Left kidney (tissue), 2 donors: Measurements from ENCODE around the gene NDUFAF2. TPM values are rescaled to one million over a fixed set of nuclear protein-coding genes. Genes with fewer than 3 reads are reported as not detected.

ENCODE experiments used
- DNase-seq: peaks from one replicate; pipeline ENCODE4 v3.0.0-alpha.2; 2013
- polyA plus RNA-seq: library from polyadenylated mRNA; unstranded; fragments of 120-200 nt; gene quantifications from one replicate; pipeline ENCODE4 v1.2.1, GENCODE V29; 2013; ENCODE audit not compliant: insufficient read length

The NDUFAF2 gene
- polyA plus RNA-seq, 1 donor = 25.7 TPM

DNA sequence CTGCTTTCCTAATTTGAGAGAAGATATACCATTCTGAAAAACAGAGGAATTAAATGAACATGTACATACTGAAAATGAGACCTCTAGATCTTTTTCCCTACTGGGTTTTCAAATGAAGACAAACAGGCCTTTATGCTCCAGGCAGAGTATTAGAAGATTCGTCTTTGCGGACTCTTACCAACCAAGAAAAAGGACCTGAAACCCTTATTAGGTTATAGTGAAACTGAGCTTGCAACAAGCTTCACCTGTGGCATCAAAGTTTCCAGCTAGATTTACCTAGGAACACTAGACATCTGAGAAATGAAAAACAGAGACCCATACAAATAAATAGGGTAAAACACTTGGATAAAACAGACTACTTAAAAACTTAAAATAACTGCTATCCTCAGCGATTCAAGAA, 171.0 kb downstream of the NDUFAF2 start:
- no peak for DNase-seq

DNA sequence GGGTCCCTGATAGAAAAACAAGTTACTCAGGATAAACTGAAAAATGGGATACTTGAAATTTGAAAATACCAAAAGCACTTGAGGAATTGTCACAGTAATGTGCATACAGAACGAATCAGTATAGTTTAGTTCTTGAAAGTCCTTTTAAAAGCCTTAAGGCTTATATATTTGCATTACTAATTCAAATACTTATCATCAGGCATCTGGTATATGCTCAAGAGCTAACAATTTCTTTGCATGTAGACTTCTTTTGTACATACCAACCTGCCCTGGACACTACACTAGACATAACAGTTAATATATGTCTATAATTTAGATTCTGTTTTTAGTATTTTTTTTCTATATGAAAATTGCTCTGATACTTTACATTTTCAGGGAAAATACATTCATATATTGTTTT, 174.1 kb downstream of the NDUFAF2 start:
- no peak for DNase-seq

DNA sequence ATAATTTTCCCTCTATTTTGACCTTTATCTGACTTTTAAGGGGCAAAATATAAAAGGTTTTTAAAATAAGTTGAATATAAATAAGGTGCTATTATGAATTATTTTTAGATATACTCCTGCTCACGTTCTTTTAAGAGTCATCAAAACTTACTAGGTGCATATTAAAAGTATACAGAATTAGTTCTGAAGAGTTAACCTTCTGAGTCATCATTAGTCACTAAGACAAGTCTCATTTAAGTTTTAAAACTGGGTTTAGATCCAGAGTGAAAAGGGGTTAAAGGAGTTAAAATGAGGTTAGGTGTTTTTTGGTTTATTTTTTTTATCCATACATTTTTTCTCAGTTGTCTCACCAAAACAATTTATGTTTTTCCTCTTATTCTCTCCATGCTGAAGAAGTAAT, 175.5 kb downstream of the NDUFAF2 start:
- DNase-seq = no peak

DNA sequence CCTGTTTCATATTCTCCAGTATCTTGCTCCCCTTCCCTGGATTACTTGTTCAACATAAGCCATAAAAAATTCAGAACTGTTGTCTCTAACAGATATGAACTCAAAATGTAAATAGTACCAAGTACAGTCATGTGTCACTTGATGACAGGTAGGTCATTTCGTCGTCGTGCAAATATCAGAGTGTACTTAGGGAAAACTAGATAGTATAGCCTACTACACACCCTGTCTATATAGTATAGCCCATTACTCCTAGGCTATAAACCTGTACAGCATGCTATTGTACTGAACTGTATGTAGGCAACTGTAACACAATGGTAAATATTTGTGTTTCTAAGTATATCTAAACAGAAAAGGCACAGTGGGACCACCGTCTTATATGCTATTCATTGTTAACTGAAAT, 178.1 kb downstream of the NDUFAF2 start:
- no peak for DNase-seq

DNA sequence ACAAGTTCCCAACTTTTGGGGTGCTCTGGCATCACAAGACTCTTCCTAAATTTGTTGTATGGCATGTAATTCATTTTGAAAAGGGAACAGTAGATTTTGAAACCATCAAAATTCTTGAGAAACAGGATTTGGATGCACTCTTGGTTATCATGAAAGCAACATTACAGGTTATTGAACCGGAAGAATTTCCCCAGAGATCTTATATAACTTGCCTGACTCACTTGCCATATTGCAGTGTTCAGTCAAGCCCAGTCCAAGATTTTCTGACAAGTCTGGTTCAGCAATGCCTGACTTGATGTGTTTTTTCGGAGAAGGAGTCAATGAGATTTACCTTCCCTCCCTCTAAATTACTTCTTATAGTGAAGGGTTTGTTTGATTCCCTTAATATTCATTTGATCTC, 185.3 kb downstream of the NDUFAF2 start:
- DNase-seq = no peak

DNA sequence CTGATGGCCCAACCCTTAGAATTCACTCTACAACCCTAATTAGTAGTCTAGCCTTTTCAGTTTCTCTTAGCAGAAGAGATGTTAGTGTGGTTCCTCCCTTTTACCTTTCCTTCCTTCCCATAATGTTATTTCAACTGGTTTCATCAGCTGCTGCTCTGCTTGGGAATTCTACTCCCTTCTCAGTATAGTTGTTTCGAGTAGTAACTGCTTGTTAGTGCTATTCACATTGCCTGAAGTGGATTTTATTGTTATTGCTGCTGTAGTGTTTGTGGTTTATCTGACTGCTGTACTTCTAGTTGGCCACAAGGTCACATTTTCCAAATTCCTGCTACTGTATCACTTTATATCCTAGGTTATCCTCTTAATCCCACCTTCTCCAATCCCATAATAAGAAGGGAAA, 187.6 kb downstream of the NDUFAF2 start:
- no peak for DNase-seq

DNA sequence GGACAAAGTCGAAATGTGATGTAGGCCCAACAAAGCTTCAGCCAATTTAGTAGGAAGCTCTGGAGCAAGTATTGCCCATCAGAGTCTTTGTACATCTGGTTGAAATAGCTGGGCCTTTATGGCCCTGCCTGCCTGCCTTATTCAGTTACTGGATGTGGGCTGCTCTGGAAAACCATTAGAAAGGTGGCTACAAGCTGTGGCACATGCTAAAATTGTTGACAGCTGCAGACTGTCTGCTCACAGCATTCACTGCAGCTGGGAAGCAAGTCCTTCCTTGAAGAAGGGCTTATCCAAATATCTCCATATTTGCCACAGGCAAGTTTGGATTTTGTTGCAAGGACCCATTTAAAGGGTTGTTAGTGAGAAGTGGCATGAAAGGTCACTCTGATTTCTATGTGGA, 192.8 kb downstream of the NDUFAF2 start:
- no peak for DNase-seq

DNA sequence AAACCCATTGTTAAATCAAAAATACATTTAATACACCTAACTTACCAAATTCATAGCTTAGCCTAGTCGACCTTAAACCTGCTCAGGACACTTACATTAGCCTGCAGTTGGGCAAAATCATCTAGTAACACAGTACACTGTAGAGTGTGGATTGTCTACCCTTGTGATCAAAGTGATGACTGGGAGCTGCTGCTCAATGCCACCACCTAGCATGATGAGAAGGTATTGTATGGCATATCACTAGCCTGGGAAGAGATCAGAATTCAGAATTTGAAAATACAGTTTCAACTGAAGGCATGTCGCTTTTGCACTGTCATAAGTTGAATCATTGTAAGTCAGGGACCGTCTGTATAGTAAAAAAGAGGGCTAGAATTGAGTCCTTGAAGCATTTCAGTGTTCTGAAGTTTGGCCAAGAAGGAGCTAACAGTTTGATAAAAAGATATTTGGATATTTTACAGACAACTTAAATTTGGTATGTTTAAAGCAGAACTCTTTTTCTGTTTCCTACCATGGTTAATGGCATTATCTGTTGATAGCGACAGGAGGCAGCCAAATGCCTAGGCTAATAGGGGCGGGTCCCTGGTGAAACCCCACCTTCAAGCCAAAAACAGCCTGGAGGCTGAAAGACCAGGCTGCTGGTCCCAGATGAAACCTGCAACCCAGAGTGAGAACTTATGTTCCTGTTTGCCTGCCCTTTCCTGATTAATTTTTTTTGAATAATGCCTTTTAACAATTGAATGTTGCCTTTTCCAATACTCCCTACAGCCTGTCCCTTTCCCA, 194.3 kb downstream of the NDUFAF2 start:
- DNase-seq = no peak

DNA sequence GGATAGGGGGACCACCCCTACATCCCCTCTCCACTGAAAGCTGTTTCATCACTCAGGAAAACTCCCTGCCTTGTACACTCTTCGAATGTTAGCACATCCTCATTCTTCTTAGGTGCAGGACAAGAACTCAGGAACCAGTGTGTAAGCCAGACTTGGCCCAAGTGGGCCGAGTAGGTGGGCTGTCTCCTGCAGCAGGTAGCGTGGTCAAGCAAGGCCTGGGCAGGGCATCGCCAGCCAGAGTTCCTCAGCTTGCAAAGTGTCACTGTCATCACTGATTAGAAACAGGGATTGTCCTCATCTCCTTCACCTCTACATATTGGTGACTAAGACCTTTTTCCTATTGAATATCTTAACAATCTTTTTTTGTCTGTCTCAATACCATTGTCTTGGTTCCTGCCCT, 194.9 kb downstream of the NDUFAF2 start:
- no peak for DNase-seq

DNA sequence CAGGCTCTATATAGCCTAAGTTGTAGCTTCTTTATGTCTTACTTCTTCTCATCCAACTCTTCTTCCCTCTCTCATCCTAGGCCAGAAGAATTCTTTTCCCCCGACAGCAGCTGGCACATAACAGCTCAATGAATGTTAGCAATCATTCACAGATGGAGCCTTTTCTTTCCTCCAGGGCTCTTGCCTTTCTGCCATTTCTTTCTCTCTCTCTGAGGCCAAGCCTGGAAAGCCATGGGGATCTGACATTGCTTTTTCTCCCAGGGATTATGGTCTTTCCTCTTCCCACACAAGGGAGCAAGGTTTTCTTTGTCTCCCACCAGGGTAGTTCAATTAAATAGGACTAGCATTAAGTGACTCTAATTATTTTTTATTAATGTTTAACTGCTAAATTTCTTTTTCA, 196.8 kb downstream of the NDUFAF2 start:
- DNase-seq = no peak

DNA sequence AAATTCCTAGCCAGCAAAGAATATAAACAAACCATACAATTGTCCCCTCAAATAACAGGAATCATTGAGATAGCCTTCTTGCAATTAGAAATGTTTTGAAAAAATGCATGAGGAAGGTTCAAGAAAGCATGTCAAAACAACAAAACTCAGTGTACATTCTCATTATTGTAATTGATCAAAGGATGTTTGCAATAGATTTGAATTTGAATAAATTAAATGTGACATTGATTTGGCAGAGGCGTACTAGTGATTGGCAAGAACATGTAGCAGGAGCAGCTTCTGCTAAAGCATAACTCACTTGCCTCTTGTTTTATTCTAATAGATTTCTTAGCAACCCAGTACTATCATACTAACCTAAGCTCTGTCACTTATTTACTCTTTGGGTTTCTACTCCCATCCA, 197.4 kb downstream of the NDUFAF2 start:
- no peak for DNase-seq

DNA sequence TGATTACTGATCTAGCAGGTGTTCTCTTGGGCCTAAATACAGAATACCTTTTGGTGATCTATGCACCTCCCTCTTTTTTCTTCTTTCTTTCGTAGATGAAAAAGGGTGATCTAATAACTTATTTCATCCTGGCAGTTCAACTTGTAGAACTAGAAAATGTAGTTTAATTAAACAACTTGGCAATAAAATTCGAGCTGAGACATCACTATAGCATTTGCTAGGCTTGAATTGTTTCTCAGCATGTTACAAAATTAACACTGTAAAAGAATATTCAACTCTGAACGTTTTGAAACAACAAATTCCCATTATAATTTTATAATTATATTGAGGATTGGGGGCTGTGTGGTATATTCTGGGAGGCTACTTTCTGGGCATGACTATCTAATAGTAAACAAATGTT, 197.8 kb downstream of the NDUFAF2 start:
- no peak for DNase-seq

DNA sequence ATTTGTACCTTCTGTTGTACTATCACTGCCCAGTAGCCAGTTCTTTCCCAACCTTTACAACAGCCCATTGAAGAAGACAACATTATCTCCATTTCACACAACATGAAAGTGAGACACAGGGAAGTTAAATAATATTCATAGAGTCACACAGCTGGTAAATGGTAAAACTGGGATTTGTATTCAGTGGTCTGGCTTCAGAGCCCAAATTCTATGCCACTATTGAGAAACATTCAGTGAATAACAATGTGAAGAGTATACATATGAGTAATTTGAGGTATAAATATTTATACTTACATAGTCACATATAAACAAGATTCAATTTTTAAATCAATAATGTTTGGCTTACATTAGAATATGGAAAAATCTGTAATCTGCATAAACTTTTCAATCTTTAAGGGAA, 203.5 kb downstream of the NDUFAF2 start:
- no peak for DNase-seq

DNA sequence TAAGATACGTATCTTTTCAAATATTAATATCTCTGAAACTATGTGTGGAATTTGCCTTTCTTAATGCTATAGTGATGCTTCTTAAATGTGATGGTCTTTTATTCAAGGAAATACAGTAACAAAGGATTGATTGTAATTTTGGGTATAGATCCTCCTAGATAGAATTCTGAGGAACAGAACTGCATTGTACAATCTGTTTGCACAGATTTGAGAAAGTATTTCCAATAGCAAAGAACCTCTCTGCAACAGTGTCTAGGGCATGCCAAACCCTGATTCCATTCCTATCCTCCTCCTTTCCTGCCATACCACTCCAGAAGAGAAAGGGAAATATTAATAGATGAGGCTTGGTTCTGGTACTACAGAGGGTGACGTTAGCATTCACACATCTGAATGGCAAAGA, 206.9 kb downstream of the NDUFAF2 start:
- no peak for DNase-seq

DNA sequence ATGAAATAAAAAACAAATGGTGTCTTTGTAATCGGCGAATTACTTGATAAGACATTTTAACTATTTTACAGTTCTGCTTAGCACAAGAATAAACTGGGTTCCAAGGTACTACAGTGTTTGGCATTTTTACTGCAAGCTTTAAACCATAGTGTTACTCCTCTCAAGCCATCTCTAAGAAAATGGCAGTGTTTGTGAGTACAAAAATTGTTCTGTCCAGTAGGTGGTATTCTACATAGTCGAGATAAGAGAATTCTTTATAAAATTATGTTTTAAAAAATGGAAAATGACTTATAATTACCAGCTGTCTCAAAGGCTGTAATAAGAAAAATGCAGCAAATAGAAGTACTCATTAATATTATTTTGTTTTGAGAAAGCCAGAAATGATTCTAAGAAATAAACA, 214.1 kb downstream of the NDUFAF2 start:
- no peak for DNase-seq

DNA sequence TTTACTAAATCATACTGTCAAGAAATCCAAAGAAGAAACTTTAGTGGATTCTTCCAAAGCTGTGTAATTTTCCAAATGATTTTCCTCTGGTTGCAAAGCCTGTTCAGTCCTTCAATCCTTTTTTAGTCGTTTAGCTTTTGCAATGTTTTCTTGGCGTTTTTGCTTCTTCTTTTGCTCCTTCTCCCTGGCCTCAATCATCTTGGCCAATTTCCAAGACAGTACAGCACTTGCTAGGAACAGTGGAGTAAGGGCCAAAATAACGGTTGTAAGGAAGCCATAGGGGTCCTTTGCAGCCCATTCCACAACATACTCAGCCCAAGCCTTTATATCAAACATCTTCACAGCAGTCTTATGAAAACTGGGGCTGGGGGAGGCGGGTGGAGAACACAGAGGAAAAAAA, 214.8 kb downstream of the NDUFAF2 start:
- no peak for DNase-seq

DNA sequence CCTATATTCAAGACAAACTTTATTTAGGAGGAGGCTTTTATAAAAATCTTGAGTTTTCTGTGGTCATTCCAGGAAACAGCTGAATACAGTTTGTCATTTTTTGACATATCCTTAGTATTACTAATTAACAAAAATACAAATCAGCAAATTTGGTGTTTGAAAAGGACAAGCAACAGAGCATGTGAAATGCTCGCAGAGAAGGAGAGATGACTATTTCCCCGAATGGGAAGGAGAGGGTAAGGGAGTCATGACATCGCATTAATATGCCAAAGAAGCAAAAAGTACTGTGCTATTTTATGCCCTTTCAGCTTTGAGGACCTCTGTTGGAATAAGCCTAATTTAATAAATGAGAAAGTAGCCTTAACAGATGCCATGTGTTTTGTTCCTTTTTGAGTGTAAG, 215.5 kb downstream of the NDUFAF2 start:
- no peak for DNase-seq

DNA sequence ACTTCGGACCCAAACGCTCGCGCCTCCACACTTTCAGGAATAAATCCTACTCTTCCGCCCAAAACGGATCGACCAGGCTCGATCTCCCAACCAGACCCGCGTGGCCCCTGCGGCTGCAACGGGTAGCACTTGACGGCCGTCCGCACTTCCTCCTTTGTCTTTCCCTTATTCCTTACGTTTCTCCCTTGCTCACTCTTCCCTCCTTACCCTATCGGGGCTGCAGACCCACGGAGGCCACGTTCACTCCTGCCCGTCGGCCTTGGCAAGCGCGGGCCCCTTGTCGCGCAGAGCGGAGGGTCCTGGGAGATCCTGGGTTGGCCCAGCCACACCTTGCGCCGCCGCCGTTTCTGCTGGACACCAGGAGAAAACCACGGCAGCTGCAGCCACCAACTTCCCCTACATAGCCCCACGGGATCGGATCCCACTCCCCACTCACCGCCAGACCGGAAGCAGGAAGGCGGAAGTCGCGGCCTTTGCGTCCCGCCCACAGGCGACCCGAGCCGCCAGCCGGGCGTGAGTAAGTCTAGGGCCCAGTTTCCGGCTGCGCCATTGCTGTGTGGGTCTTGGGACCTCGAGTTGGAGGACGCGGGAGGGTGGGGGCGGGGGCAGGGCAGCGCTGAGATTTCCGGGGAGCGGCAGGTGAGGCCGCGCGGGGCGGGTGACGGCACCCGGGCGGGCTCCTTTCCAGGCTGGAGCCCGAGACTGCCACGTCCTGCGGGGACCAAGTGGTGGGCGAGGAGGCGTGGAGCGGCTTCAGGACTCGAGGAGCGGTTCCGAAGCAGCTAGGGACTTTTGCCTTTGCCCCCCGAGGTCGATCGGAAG, 217.2 kb downstream of the NDUFAF2 start, which contains the start of gene SMIM15:
Gene SMIM15 (minus strand): TSS at position 459 of the 822 bp plus-strand sequence. CDS start 2,297 bp downstream, outside the sequence.
- DNase-seq = peak; percentile 89

DNA sequence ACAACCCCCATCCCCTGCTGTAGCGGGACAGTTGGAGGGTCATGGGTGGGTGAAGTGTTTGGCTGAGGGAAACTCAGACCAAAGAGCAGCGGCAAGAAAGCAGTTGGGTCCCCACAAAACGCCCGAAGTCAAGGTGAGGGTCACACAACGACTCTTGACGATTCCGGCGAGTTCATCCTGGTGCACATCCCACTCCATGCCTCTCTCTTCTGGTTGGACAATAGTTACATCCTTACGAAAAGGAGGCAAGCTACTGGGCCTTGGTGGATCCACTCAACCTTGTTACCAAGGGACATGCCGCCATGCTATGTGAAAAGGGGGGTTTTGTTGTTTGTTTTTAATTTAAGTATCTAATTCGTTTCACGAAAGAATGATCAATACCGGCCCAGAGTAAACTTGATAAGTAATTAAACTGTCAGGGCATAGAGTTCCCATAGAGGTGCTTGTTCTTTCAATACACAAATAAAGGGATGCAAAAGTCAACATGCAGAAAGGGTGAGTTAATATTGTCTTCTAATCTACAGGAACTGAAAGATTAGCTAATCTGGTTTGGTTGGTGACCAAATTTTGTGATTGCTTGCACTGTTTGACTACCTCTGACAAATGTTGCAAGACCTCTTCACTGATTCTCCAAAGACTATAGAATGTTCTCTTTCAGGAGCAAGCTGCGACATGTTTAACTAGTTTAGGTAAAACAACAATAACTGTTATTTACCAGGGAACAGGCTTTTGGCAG, 218.0 kb downstream of the NDUFAF2 start:
- peak; percentile 35 for DNase-seq

DNA sequence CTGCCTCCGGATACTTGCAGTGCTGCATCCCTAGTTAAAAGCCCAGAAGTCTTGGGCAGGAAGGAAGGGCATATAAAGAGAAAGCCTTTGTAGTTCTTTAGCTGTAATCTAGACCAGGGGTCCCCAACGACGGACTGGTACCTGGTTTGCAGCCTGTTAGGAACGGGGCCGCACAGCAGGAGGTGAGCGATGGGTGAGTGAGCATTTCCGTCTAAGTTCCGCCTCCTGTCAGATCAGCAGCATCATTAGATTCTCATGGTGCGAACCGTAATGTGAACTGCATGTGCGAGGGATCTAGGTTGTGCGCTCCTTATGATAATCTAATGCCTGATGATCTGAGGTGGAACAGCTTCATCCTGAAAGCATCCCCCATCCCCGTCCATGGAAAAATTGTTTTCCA, 218.9 kb downstream of the NDUFAF2 start:
- no peak for DNase-seq

DNA sequence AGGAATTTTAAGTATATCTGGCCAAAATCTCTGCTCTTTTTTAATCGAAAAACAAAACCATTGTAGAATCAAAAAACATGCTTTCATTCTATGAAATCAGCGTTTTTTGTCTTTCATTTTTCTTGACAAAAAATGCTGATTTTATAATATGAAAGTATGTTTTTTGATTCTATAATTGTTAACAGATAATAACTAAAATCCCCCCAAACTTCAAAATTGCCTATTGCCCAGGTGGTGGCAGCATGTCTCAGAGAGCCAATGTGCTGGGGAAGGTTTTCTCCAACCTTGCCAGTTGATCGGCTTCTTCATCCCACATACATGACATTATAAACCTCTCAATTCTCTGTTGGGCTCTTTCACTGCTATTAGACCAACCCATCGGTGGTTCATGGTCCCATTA, 222.4 kb downstream of the NDUFAF2 start:
- DNase-seq = no peak

DNA sequence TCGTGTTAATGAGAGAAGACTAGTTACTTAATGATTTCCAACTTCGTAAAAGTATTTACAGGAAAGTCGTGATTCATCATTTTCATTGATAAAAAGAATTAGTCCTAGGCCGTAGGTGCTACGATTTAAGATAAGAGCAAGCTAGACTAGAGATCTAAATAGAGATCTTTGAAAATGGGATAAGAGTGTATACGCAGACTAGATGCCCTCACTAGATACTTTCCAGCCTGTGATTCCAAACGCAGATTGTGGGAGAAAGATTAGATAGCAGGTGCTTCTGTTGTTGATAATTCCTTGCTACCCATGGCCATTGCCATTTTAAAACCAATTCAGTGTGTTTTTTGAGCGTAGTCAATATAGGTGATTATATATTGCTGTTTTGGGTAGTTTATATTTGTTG, 223.9 kb downstream of the NDUFAF2 start:
- DNase-seq = no peak

DNA sequence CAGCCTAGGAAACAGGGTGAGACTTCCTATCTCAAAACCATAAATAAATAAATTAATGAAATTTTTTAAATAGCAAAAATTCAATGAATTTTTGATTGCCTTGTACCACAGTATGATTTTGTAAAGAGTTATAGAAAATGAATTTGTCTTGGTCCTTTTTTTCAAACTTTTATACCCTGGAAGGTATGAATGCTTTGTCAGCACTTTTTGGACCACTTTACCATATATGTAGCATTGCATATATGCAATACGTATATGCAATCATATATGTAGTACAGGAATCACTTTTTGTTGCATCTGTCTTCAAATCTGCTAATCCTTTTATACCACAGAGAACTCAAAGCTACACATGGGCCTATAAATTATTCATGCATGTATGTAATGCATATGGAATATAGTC, 226.5 kb downstream of the NDUFAF2 start:
- DNase-seq = no peak
